Activated CD8-positive, alpha-beta T cell treated with anti-CD3 and anti-CD28 coated beads for 36 hours (primary cell): ENCODE data around the gene A4GNT. TPM values are rescaled to one million over a fixed set of nuclear protein-coding genes. Genes with fewer than 3 reads are reported as not detected.
A peak's percentile ranks its signal among the peaks of the same experiment; 100 is the strongest.

ENCODE experiments used
- ATAC-seq: fragments of 200-7000 bp; cut with Tn5 transposase; one replicate; pipeline ENCODE4 v1.10.0; 2021; ENCODE audit warnings: mild to moderate bottlenecking, moderate library complexity
- CTCF ChIA-PET: fragments of 350-600 bp; sonication (Branson Sonifier 250); formaldehyde crosslinking; loops from one replicate; lab custom pipeline; 2021; ENCODE audit warnings: antibody characterized with exemption; lab: Charles Lee
- POLR2A ChIA-PET: fragments of 350-600 bp; sonication (Branson Sonifier 250); formaldehyde crosslinking; loops from one replicate; lab custom pipeline; 2021; ENCODE audit warnings: antibody characterized with exemption; lab: Charles Lee
- DNase-seq: peaks from one replicate; pipeline ENCODE4 v3.0.0-alpha.2; 2020
- H3K27ac Mint-ChIP-seq: one replicate; pipeline ENCODE4 v1.8.0; 2021; ENCODE audit warnings: mild to moderate bottlenecking, mixed read lengths
- H3K27me3 Mint-ChIP-seq: one replicate; pipeline ENCODE4 v1.8.0; 2021; ENCODE audit warnings: mixed read lengths
- H3K36me3 Mint-ChIP-seq: one replicate; pipeline ENCODE4 v1.8.0; 2021; ENCODE audit warnings: low read depth, mixed read lengths
- H3K4me1 Mint-ChIP-seq: one replicate; pipeline ENCODE4 v1.8.0; 2021; ENCODE audit warnings: low read depth, mixed read lengths
- H3K4me3 Mint-ChIP-seq: one replicate; pipeline ENCODE4 v1.8.0; 2021; ENCODE audit warnings: mild to moderate bottlenecking, moderate library complexity, mixed read lengths
- H3K9me3 Mint-ChIP-seq: one replicate; pipeline ENCODE4 v1.8.0; 2021; ENCODE audit warnings: mixed read lengths
- CTCF ChIP-seq: fragments of 200-600 bp; IDR thresholded peaks from one replicate; pipeline ENCODE4 v1.8.0; 2022; ENCODE audit warnings: antibody characterized with exemption, mild to moderate bottlenecking
- intact Hi-C: fragments of 100-400 bp; cut with micrococcal nuclease; formaldehyde crosslinking; loops from one replicate; pipeline ENCODE4 v1.10.0; 2022
- total RNA-seq, 2 experiments: library from RNA; stranded (reverse); gene quantifications; one replicate each; pipeline ENCODE4 v1.2.3, GENCODE V29; 2021

The A4GNT gene
- total RNA-seq, result not detected

DNA sequence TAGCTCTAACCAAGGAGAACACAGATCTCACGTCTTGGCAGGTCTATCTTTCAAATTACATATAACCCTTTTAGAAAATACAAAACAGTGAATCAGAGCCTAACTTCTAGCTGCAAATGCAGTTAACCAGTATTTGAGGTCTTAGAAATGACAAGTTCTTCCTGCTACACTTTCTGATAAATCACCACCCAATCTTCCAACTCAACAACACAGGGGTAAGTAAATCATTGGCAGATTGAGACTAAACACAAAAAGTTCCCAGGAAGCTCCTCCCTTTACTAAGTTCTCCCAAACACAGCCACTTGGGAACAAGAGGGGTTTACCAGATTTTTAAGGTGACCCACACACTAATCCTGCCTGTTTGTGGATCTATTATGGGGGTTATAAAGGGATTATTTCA, at the start of gene A4GNT:
A4GNT (minus strand) TSS at position 152 of the 400 bp plus-strand sequence. CDS start 1,134 bp downstream, outside the sequence.
- Mint-ChIP-seq H3K27me3 (peaks cover 5% of the 10 kb centered on the region), H3K27ac (no peak within 1 kb of the TSS), H3K4me3 (no peak within 1 kb of the TSS), H3K9me3 (no peaks in the 10 kb centered on the region), H3K4me1 (no peaks in the 10 kb centered on the region), H3K36me3 (no peaks in the 10 kb centered on the region)
- no peak for TF ChIP-seq CTCF
- intact Hi-C loops, result no loop called here
- ATAC-seq (no peak), DNase-seq (no peak)
- POLR2A ChIA-PET, result no interaction called here
- CTCF ChIA-PET, result interaction anchor here (0.9 kb wide), 1 partner anchor 14 kb away, joined by 3 read pairs; no protein-coding TSS in a partner anchor

GRCh38 chr3:138180375-138181029, 48.3 kb upstream of the A4GNT start:
- intact Hi-C loops, result loop anchor here (10.0 kb wide), 1 partner anchor 54 kb away; no protein-coding TSS in a partner anchor
- peak; percentile 66 for TF ChIP-seq CTCF
- POLR2A ChIA-PET, result interaction anchor here (0.7 kb wide), 1 partner anchor 51 kb away, joined by 3 read pairs; no protein-coding TSS in a partner anchor
- Mint-ChIP-seq H3K9me3 (no peaks in the 10 kb centered on the region), H3K36me3 (no peaks in the 10 kb centered on the region), H3K4me1 (no peaks in the 10 kb centered on the region), H3K4me3 (no peak overlapping the region), H3K27me3 (peaks cover 3% of the 10 kb centered on the region), H3K27ac (no peak overlapping the region)
- DNase-seq, result peak; percentile 60
- CTCF ChIA-PET, result interaction anchor here (0.8 to 1.7 kb wide), 9 partner anchors 10 to 169 kb away, joined by 3 to 7 read pairs (median 4); partner anchors contain the start of gene MRAS
- ATAC-seq, result peak; percentile 93

DNA sequence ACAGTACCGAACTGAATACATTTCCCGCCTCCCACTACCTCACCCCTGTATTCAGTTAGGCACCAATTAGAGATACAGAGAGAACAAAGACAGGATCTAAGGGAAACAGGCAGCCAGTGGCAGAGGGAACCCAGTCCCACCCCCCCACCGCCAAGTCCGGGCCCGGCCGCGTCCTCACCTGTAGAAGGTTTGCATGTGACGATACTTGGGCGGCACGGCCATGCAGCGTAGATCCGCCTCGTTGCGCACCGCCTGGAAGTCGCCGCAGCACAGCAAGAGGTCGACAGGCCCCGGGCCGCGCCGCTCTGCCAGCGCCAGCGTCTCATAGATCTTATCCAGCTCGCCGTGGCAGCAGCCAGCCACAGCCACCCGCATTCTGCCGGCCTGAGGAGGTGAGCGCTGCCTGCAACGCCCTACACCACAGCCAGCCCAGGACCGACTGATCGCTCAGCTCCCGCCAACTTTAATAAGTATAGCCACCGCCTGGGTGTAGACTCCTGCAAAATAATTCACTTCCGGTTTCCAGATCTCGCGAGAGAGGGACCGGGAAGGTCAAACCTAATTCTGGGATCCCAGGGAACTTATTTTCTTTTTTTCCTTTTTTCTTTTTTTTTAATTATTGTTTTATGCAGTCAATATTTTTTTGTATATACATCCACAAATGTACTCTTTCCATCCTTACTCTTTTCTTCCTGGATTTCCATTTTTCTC, 42.4 kb upstream of the A4GNT start, which contains the start of gene DBR1:
DBR1 (minus strand) TSS at position 501 of the 711 bp plus-strand sequence; CDS start at position 375, 126 bp downstream.
- H3K9me3 Mint-ChIP-seq, result no peaks in the 10 kb centered on the region
- peaks cover 23% of the 10 kb centered on the region for H3K36me3 Mint-ChIP-seq
- H3K4me1 Mint-ChIP-seq, result peaks cover 29% of the 10 kb centered on the region
- no peak for TF ChIP-seq CTCF
- POLR2A ChIA-PET, result interaction anchor here (1.0 to 5.1 kb wide), 8 partner anchors 9 to 1987 kb away, joined by 3 to 46 read pairs (median 3); partner anchors contain the start of gene ARMC8
- H3K27ac Mint-ChIP-seq, result peak within 1 kb of the TSS; percentile 98
- ATAC-seq, result peak; percentile 90
- H3K4me3 Mint-ChIP-seq, result peak within 1 kb of the TSS; percentile 98
- intact Hi-C loops, result loop anchor here (5.0 kb wide), 1 partner anchor 158 kb away; no protein-coding TSS in a partner anchor
- CTCF ChIA-PET, result interaction anchor here (1.6 to 2.7 kb wide), 2 partner anchors 13 to 106 kb away, joined by 5 to 11 read pairs; partner anchors contain the start of gene ARMC8
- no peaks in the 10 kb centered on the region for H3K27me3 Mint-ChIP-seq
- peak; percentile 84 for DNase-seq

DNA sequence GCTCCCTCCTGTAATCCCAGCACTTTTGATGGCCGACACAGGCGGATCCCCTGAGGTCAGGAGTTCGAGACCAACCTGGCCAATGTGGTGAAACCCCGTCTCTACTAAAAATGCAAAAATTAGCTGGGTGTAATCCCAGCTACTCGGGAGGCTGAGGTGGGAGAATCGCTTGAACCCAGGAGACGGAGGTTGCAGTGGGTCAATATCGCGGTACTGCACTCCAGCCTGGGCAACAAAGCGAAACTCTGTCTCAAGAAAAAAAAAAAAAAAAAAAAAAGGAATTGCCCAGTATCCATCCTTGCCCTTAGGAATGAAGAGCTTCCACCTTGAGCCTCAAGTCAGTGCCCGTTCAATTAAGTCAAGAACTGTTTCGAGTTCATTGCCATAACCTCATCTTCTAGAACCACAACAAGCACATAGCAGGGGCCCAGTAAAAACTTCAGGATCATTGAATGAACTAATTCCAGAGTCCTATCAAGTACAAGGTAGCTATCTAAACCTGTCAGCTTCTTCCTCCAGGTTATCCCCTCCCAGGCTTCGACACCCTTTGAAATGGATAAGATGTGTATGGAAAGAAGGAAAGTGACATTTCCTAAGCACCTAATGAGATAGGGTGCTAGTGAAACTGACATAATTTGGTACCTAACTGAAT, 41.7 kb upstream of the A4GNT start:
- ATAC-seq, result peak; percentile 1
- Mint-ChIP-seq H3K27me3 (no peaks in the 10 kb centered on the region), H3K4me3 (peak overlapping the region; percentile 98), H3K36me3 (peaks cover 25% of the 10 kb centered on the region), H3K9me3 (no peaks in the 10 kb centered on the region), H3K4me1 (peaks cover 29% of the 10 kb centered on the region), H3K27ac (peak overlapping the region; percentile 98)
- no peak for DNase-seq
- CTCF ChIA-PET, result interaction anchor here (1.6 to 2.7 kb wide), 3 partner anchors 13 to 107 kb away, joined by 3 to 11 read pairs (median 5); partner anchors contain the start of gene ARMC8
- TF ChIP-seq CTCF, result no peak
- intact Hi-C loops, result no loop called here
- POLR2A ChIA-PET, result interaction anchor here (0.7 to 5.1 kb wide), 7 partner anchors 9 to 1986 kb away, joined by 3 to 46 read pairs (median 3); partner anchors contain the start of gene ARMC8
